ENCODE measurements around the gene DNAJC5G. TPM values are rescaled to one million over a fixed set of nuclear protein-coding genes. Genes with fewer than 3 reads are reported as not detected.

The DNAJC5G gene
- total and polyA plus RNA-seq, 12 donors: 0.14 to 2.9 (median 1.1) TPM; not detected in 4

- TF ChIP-seq CTCF (IDR thresholded peaks at IDR 0.05) (no peak), POLR2A (IDR thresholded peaks at IDR 0.05) (no peak)
- intact Hi-C loops (cut with DNase I): loop anchor here in 1 of 2 donors (10.0 kb wide), 1 partner anchor 62 kb away; no protein-coding TSS in a partner anchor
- WGBS, 4 donors: 3 to 14% (median 5%) methylated on average over 7 to 51 of the region's 51 CpGs
- H3K9me3 ChIP-seq (replicated peaks in 1 of 3): no peaks in the 10 kb centered on the region
- no peak overlapping the region for H3K4me3 ChIP-seq
- no peak for DNase-seq
- no peak overlapping the region for H3K27ac ChIP-seq
- H3K36me3 ChIP-seq (replicated peaks in 1 of 2): peaks cover 0 to 6% of the 10 kb centered on the region in 2 donors
- H3K27me3 ChIP-seq: peaks cover 19% of the 10 kb centered on the region
- peaks cover 10 to 21% of the 10 kb centered on the region in 2 donors for H3K4me1 ChIP-seq (replicated peaks in 1 of 2)
These were observed 31.5 kb downstream of the DNAJC5G start for GRCh38 chr2:27306573-27307286.

DNA sequence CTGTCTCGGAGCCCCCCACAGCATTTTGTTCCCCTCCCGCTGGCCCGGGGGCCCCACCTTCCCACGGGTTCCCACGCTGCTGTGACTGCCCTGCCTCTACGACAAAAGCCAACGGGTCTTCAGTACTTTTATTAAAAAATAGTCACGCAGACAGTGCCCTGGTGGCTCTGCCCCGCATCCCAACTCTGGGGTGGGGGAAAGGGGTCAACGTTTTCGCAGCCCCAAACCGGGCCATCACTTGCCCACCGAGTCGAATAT is 32.0 kb downstream of the DNAJC5G start:
- no peak overlapping the region for H3K4me3 ChIP-seq
- WGBS, 4 donors: 0 to 16% (median 9%) methylated on average over 2 to 14 of the region's 14 CpGs
- no peaks in the 10 kb centered on the region for H3K9me3 ChIP-seq (replicated peaks in 1 of 3)
- no peak for TF ChIP-seq POLR2A (IDR thresholded peaks at IDR 0.05)
- TF ChIP-seq CTCF (IDR thresholded peaks at IDR 0.05): no peak
- H3K4me1 ChIP-seq (replicated peaks in 1 of 2): peaks cover 10 to 21% of the 10 kb centered on the region in 2 donors
- peaks cover 0 to 6% of the 10 kb centered on the region in 2 donors for H3K36me3 ChIP-seq (replicated peaks in 1 of 2)
- intact Hi-C loops (cut with DNase I): loop anchor here in 1 of 2 donors (10.0 kb wide), 1 partner anchor 62 kb away; no protein-coding TSS in a partner anchor
- no peak overlapping the region for H3K27ac ChIP-seq
- peaks cover 19% of the 10 kb centered on the region for H3K27me3 ChIP-seq
- DNase-seq: no peak

DNA sequence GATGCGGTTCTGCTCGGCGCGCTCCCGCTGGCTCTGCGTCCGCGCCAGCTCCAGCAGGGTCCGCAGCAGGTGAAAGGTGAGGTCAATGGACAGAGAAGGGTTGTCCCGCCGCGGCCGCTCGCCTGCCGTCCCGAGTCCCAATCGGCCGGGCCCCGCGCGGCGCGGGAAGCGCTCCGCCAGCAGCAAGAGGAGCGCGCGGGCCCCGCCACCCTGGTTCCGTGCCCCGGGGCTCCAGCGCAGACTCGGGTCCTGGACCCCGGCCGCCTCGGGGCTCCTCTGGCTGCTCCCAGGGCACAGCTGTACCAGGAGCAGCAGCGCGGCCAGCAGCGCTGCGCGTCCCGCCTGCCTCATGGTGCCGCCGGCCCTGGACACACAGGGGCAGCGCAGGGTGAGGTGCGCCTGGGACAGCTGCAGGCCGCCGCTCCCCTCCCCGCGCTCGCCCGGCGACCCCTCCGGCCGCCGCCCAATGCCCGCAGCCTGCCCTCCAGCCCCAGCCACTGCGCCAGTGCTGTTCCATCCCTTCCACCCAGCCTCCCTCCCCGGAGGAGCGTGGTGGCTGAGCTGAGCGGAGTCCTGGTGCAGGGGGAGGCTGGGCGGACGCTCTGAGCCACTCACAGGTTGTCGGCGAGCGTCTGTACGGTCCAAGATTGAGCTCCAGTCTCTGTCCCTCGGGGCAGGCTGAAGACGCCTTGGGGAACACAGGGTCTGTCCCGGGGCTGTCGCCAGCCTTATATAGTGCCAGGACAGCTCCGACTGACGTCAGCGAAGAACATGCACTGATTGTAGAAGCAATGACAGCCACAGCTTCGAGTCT is 32.5 kb downstream of the DNAJC5G start:
- Histone ChIP-seq H3K9me3 (replicated peaks in 1 of 3) (no peaks in the 10 kb centered on the region), H3K36me3 (replicated peaks in 1 of 2) (peaks cover 0 to 6% of the 10 kb centered on the region in 2 donors), H3K4me1 (replicated peaks in 1 of 2) (peaks cover 10 to 21% of the 10 kb centered on the region in 2 donors), H3K27ac (no peak overlapping the region), H3K4me3 (no peak overlapping the region), H3K27me3 (peaks cover 19% of the 10 kb centered on the region)
- intact Hi-C loops (cut with DNase I): loop anchor here in 1 of 2 donors (10.0 kb wide), 1 partner anchor 63 kb away; no protein-coding TSS in a partner anchor
- no peak for TF ChIP-seq CTCF (IDR thresholded peaks at IDR 0.05)
- TF ChIP-seq POLR2A (IDR thresholded peaks at IDR 0.05): no peak
- DNase-seq: peak in 1 of 7 donors; percentile 29
- 10 to 15% (median 13%) methylated on average over 26 to 75 of the region's 75 CpGs; no CpG with 5 or more reads in 1 of the 4 donors for WGBS, 4 donors

- Histone ChIP-seq H3K36me3 (replicated peaks in 1 of 2) (peaks cover 0 to 6% of the 10 kb centered on the region in 2 donors), H3K27ac (no peak within 1 kb of the TSS), H3K27me3 (peaks cover 19% of the 10 kb centered on the region), H3K4me1 (replicated peaks in 1 of 2) (peaks cover 10 to 21% of the 10 kb centered on the region in 2 donors), H3K9me3 (replicated peaks in 1 of 3) (no peaks in the 10 kb centered on the region), H3K4me3 (no peak within 1 kb of the TSS)
- peak; percentile 60 to 77 (median 71) for DNase-seq
- TF ChIP-seq POLR2A (IDR thresholded peaks at IDR 0.05): no peak
- TF ChIP-seq CTCF (IDR thresholded peaks at IDR 0.05): no peak
- intact Hi-C loops (cut with DNase I): loop anchor here in 1 of 2 donors (10.0 kb wide), 1 partner anchor 64 kb away; no protein-coding TSS in a partner anchor
- WGBS, 4 donors: 28 to 51% (median 29%) methylated on average over 7 to 25 of the region's 25 CpGs
These were observed 33.2 kb downstream of the DNAJC5G start, which contains the start of gene UCN for GRCh38 chr2:27308359-27308881. UCN (minus strand) TSS chr2:27308445; CDS start chr2:27307895, 550 bp downstream.
